Measurements from ENCODE around the gene SHH. TPM values are rescaled to one million over a fixed set of nuclear protein-coding genes. Genes with fewer than 3 reads are reported as not detected.

Gene SHH
- total RNA-seq, 1 donor from 2014 or later, result 0.25 TPM

- H3K9me3 ChIP-seq, result no peaks in the 10 kb centered on the region
- H3K27me3 ChIP-seq, result peaks cover 14% of the 10 kb centered on the region
- TF ChIP-seq CTCF (IDR thresholded peaks at IDR 0.05) (no peak), POLR2AphosphoS5 (IDR thresholded peaks at IDR 0.05; ENCODE audit: insufficient read depth in 1 of 2, low read depth in 1 of 2) (no peak), POLR2A (IDR thresholded peaks at IDR 0.05) (no peak)
- intact Hi-C loops (cut with DNase I), result no loop called here
- no peak for DNase-seq (ENCODE audit: extremely low spot score in 2 of 2)
- peak overlapping the region; percentile 25 to 33 for H3K4me3 ChIP-seq
- H3K27ac ChIP-seq, result no peak overlapping the region
- H3K4me1 ChIP-seq, result peaks cover 49% of the 10 kb centered on the region
- no peaks in the 10 kb centered on the region for H3K36me3 ChIP-seq
These were observed 7.1 kb downstream of the SHH start for GRCh38 chr7:155804897-155805825.

- Histone ChIP-seq H3K27me3 (peaks cover 14% of the 10 kb centered on the region), H3K4me1 (peaks cover 55% of the 10 kb centered on the region), H3K36me3 (no peaks in the 10 kb centered on the region), H3K27ac (no peak overlapping the region), H3K9me3 (no peaks in the 10 kb centered on the region), H3K4me3 (peak overlapping the region; percentile 6 to 33)
- TF ChIP-seq CTCF (IDR thresholded peaks at IDR 0.05), result no peak
- no peak for TF ChIP-seq POLR2AphosphoS5 (IDR thresholded peaks at IDR 0.05; ENCODE audit: insufficient read depth in 1 of 2, low read depth in 1 of 2)
- no peak for TF ChIP-seq POLR2A (IDR thresholded peaks at IDR 0.05)
- DNase-seq (ENCODE audit: extremely low spot score in 2 of 2), result no peak
- intact Hi-C loops (cut with DNase I), result no loop called here
These were observed 7.8 kb downstream of the SHH start for GRCh38 chr7:155804431-155804831.

- no peaks in the 10 kb centered on the region for H3K36me3 ChIP-seq
- peak overlapping the region; percentile 6 to 33 for H3K4me3 ChIP-seq
- no peak overlapping the region for H3K27ac ChIP-seq
- intact Hi-C loops (cut with DNase I), result no loop called here
- peaks cover 51% of the 10 kb centered on the region for H3K4me1 ChIP-seq
- no peak for DNase-seq (ENCODE audit: extremely low spot score in 2 of 2)
- H3K9me3 ChIP-seq, result no peaks in the 10 kb centered on the region
- TF ChIP-seq POLR2A (IDR thresholded peaks at IDR 0.05), result no peak
- peaks cover 14% of the 10 kb centered on the region for H3K27me3 ChIP-seq
These were observed 8.6 kb downstream of the SHH start for GRCh38 chr7:155803418-155804376.

- Histone ChIP-seq H3K9me3 (no peaks in the 10 kb centered on the region), H3K36me3 (no peaks in the 10 kb centered on the region), H3K4me3 (no peak overlapping the region), H3K27ac (no peak overlapping the region), H3K4me1 (peaks cover 43% of the 10 kb centered on the region), H3K27me3 (peaks cover 14% of the 10 kb centered on the region)
- no peak for DNase-seq (ENCODE audit: extremely low spot score in 2 of 2)
- intact Hi-C loops (cut with DNase I), result no loop called here
- TF ChIP-seq CTCF (IDR thresholded peaks at IDR 0.05) (no peak), POLR2AphosphoS5 (IDR thresholded peaks at IDR 0.05; ENCODE audit: insufficient read depth in 1 of 2, low read depth in 1 of 2) (no peak), POLR2A (IDR thresholded peaks at IDR 0.05) (no peak)
These were observed 9.3 kb downstream of the SHH start for GRCh38 chr7:155802906-155803417.

GRCh38 chr7:155802291-155802690 is 10.0 kb downstream of the SHH start:
- Histone ChIP-seq H3K27me3 (peaks cover 14% of the 10 kb centered on the region), H3K4me1 (peaks cover 42% of the 10 kb centered on the region), H3K4me3 (no peak overlapping the region), H3K9me3 (no peaks in the 10 kb centered on the region), H3K36me3 (no peaks in the 10 kb centered on the region), H3K27ac (no peak overlapping the region)
- intact Hi-C loops (cut with DNase I), result no loop called here
- no peak for TF ChIP-seq POLR2AphosphoS5 (IDR thresholded peaks at IDR 0.05; ENCODE audit: insufficient read depth in 1 of 2, low read depth in 1 of 2)
- no peak for TF ChIP-seq CTCF (IDR thresholded peaks at IDR 0.05)
- DNase-seq (ENCODE audit: extremely low spot score in 2 of 2), result no peak

All from vagina (tissue), 2 donors.